ENCODE measurements around the gene TM4SF1. TPM values are rescaled to one million over a fixed set of nuclear protein-coding genes. Genes with fewer than 3 reads are reported as not detected.

TM4SF1 gene
- total RNA-seq, 1 donor from 2014 or later: 39.2 TPM

- H3K4me1 Mint-ChIP-seq: peaks cover 59% of the 10 kb centered on the region
- no peak for DNase-seq (ENCODE audit: low spot score in 2 of 2, unreplicated experiment in 2 of 2)
- no peaks in the 10 kb centered on the region for H3K27me3 Mint-ChIP-seq (ENCODE audit: low read depth)
- no peak for TF ChIP-seq CTCF (IDR thresholded peaks at IDR 0.05; ENCODE audit: unreplicated experiment)
- peaks cover 8% of the 10 kb centered on the region for H3K9me3 Mint-ChIP-seq
- peaks cover 8% of the 10 kb centered on the region for H3K36me3 Mint-ChIP-seq
- peak overlapping the region; percentile 9 for H3K4me3 Mint-ChIP-seq
- peak overlapping the region; percentile 94 for H3K27ac Mint-ChIP-seq
These were observed 1.2 kb upstream of the TM4SF1 start for GRCh38 chr3:149378478-149379309.

- Mint-ChIP-seq H3K9me3 (peaks cover 8% of the 10 kb centered on the region), H3K4me3 (peak overlapping the region; percentile 62), H3K27ac (peak overlapping the region; percentile 94), H3K27me3 (ENCODE audit: low read depth) (no peaks in the 10 kb centered on the region), H3K4me1 (peaks cover 60% of the 10 kb centered on the region), H3K36me3 (peaks cover 10% of the 10 kb centered on the region)
- no peak for DNase-seq (ENCODE audit: low spot score in 2 of 2, unreplicated experiment in 2 of 2)
- TF ChIP-seq CTCF (IDR thresholded peaks at IDR 0.05; ENCODE audit: unreplicated experiment): no peak
These were observed 586 bp downstream of the TM4SF1 start for GRCh38 chr3:149376718-149377407.

GRCh38 chr3:149375501-149376196, 1.8 kb downstream of the TM4SF1 start:
- no peak for TF ChIP-seq CTCF (IDR thresholded peaks at IDR 0.05; ENCODE audit: unreplicated experiment)
- Mint-ChIP-seq H3K27ac (no peak overlapping the region), H3K4me1 (peaks cover 63% of the 10 kb centered on the region), H3K4me3 (peak overlapping the region; percentile 23), H3K9me3 (no peaks in the 10 kb centered on the region), H3K36me3 (peaks cover 3% of the 10 kb centered on the region), H3K27me3 (ENCODE audit: low read depth) (no peaks in the 10 kb centered on the region)
- DNase-seq (ENCODE audit: low spot score in 2 of 2, unreplicated experiment in 2 of 2): no peak

GRCh38 chr3:149374793-149375500, 2.5 kb downstream of the TM4SF1 start:
- DNase-seq (ENCODE audit: low spot score in 2 of 2, unreplicated experiment in 2 of 2): no peak

More at GRCh38 chr3:149374793-149375500, 2.5 kb downstream of the TM4SF1 start:
- no peak overlapping the region for H3K27ac Mint-ChIP-seq
- TF ChIP-seq CTCF (IDR thresholded peaks at IDR 0.05; ENCODE audit: unreplicated experiment): no peak
- H3K27me3 Mint-ChIP-seq (ENCODE audit: low read depth): no peaks in the 10 kb centered on the region
- peak overlapping the region; percentile 23 for H3K4me3 Mint-ChIP-seq
- peaks cover 70% of the 10 kb centered on the region for H3K4me1 Mint-ChIP-seq
- no peaks in the 10 kb centered on the region for H3K9me3 Mint-ChIP-seq
- peaks cover 3% of the 10 kb centered on the region for H3K36me3 Mint-ChIP-seq

All from mesothelial cell of epicardium (in vitro differentiated cells).